ENCODE data around the gene HPS4. TPM values are rescaled to one million over a fixed set of nuclear protein-coding genes. Genes with fewer than 3 reads are reported as not detected.
A peak's percentile ranks its signal among the peaks of the same experiment; 100 is the strongest.

The HPS4 gene
- total RNA-seq, 1 experiment from 2014 or later = 32.7 TPM

GRCh38 chr22:26502688-26503561, 19.3 kb upstream of the HPS4 start:
- in situ Hi-C loops (cut with HindIII; ENCODE audit: low sequenced_read_pairs) = no loop called here
- no peak for DNase-seq (ENCODE audit: low spot score)

GRCh38 chr22:26501996-26502395, 18.4 kb upstream of the HPS4 start:
- DNase-seq (ENCODE audit: low spot score) = no peak
- in situ Hi-C loops (cut with HindIII; ENCODE audit: low sequenced_read_pairs) = no loop called here

DNA sequence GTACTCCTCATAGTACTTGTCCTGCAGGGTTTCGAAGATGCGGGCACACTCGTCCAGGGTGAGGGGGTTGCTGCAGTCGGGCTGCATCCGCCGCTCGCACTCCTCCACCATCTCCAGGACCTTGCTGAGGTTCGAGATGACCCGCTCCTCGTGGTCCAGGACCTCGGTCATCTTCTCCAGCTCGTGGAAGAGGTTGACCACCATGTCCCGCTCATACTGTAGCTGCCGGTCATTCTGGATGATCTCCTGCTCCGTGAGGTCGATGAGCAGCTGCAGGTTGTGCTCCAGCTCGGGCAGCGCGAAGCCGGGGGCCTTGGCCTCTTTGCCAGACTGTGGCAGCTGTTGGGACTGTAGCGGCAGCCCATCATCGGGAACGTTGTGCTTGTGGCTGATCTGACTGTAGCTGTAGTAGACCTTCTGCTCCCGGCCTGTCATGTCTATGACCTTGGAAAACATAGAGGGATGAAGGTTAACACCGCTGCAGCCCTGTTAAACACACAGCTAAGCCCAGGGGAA, 15.7 kb upstream of the HPS4 start:
- in situ Hi-C loops (cut with HindIII; ENCODE audit: low sequenced_read_pairs) = no loop called here
- no peak for DNase-seq (ENCODE audit: low spot score)

DNA sequence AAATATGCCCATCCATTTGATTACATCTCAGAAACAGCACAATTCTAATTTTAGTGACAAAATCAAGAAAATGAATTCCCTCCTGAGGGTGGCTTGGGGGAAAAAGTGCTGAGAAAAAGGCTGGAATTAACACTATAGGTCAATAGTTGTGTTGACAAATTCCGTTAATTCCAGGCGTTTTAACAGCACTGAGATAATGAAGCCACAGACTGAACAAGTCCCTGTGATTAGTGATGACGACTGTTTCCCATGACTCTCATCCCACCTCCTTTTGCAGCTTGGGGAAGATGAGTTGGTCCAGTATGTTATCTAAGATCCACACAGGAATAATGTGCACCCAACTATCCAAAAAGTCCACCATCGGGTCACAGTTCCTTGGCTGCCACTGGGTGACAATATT, 12.9 kb upstream of the HPS4 start:
- DNase-seq (ENCODE audit: low spot score) = no peak
- in situ Hi-C loops (cut with HindIII; ENCODE audit: low sequenced_read_pairs) = no loop called here

- no peak for DNase-seq (ENCODE audit: low spot score)
- in situ Hi-C loops (cut with HindIII; ENCODE audit: low sequenced_read_pairs) = no loop called here
These were observed 10.9 kb upstream of the HPS4 start for GRCh38 chr22:26494506-26494905.

GRCh38 chr22:26492220-26492619, 8.6 kb upstream of the HPS4 start:
- in situ Hi-C loops (cut with HindIII; ENCODE audit: low sequenced_read_pairs) = no loop called here

DNA sequence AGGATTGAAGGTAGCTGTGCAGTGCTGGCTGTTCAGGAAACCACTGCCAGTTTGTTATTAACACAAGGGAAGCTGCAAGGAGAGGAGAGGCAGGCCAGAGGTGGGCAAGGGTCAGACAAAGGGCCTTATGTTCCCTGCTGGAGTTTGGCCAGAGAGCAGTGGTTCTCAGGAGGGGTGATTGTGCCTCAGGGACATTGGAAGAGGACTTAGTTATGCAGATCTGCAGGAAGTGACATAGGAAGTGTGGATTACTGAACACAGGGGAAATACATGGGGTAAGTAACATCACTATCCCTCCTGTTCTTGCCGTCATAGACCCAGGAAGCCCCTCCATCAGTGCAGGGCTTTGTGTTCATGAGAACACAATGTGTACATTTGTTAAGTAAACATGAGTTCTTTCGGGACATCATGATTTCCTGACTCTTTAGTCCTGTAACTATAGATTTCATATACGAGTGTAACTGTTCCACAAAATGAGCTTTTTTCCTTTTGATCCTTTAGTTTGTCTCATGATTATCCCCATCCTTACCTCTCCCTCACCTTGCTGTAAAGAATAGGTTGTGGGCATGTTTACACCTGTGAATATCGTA, 6.0 kb upstream of the HPS4 start:
- in situ Hi-C loops (cut with HindIII; ENCODE audit: low sequenced_read_pairs) = no loop called here
- no peak for DNase-seq (ENCODE audit: low spot score)

More at GRCh38 chr22:26492220-26492619, 8.6 kb upstream of the HPS4 start:
- no peak for DNase-seq (ENCODE audit: low spot score)

- DNase-seq (ENCODE audit: low spot score) = no peak
- in situ Hi-C loops (cut with HindIII; ENCODE audit: low sequenced_read_pairs) = no loop called here
These were observed 4.4 kb upstream of the HPS4 start for GRCh38 chr22:26487996-26488395.

- DNase-seq (ENCODE audit: low spot score) = no peak
- in situ Hi-C loops (cut with HindIII; ENCODE audit: low sequenced_read_pairs) = no loop called here
These were observed 2.8 kb upstream of the HPS4 start for GRCh38 chr22:26486394-26486793.

GRCh38 chr22:26485806-26486390, 2.3 kb upstream of the HPS4 start:
- DNase-seq (ENCODE audit: low spot score) = no peak
- in situ Hi-C loops (cut with HindIII; ENCODE audit: low sequenced_read_pairs) = no loop called here

GRCh38 chr22:26485013-26485412, 1.4 kb upstream of the HPS4 start:
- DNase-seq (ENCODE audit: low spot score) = no peak
- in situ Hi-C loops (cut with HindIII; ENCODE audit: low sequenced_read_pairs) = no loop called here

- no peak for DNase-seq (ENCODE audit: low spot score)
These were observed 750 bp upstream of the HPS4 start for GRCh38 chr22:26484360-26484706.

GRCh38 chr22:26483043-26483438, 542 bp downstream of the HPS4 start:
- in situ Hi-C loops (cut with HindIII; ENCODE audit: low sequenced_read_pairs) = no loop called here
- peak; percentile 23 for DNase-seq (ENCODE audit: low spot score)

More at GRCh38 chr22:26484360-26484706, 750 bp upstream of the HPS4 start:
- in situ Hi-C loops (cut with HindIII; ENCODE audit: low sequenced_read_pairs) = no loop called here

- DNase-seq (ENCODE audit: low spot score) = no peak
- in situ Hi-C loops (cut with HindIII; ENCODE audit: low sequenced_read_pairs) = no loop called here
These were observed 1.4 kb downstream of the HPS4 start for GRCh38 chr22:26482161-26482560.

DNA sequence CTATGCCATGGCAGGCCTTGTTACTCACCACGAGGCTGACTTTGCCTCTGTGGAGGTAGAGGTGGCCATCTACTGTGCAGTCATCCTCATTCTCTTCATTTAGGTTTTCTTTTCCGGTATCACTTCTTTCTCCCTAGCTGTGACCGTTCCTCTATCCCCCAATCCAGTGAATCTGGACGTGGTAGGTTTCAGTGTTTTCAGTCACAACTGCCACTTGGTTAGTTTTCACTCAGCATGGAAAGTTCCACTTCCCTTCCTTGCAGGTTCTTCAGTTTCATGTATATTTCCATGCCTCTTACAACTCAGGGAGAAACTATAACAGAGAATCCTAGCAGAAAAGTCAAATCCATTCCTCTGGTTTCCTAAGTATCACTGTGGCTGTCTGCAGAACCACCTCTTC, 1.9 kb downstream of the HPS4 start:
- in situ Hi-C loops (cut with HindIII; ENCODE audit: low sequenced_read_pairs) = no loop called here
- no peak for DNase-seq (ENCODE audit: low spot score)

- DNase-seq (ENCODE audit: low spot score) = no peak
- in situ Hi-C loops (cut with HindIII; ENCODE audit: low sequenced_read_pairs) = no loop called here
These were observed 2.4 kb downstream of the HPS4 start for GRCh38 chr22:26481112-26481693.

DNA sequence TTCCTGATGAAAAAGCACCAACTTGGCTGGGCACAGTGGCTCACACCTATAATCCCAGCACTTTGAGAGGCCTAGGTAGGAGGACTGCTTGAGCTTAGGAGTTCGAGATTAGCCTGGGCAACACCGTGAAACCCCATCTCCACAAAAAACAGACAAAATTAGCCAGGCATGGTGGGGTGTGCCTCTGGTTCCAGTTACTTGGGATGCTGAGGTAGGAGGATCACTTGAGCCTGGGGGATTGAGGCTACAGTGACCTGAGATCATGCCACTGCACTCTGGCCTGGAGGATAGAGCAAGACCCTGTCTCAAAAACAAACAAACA, 3.0 kb downstream of the HPS4 start:
- in situ Hi-C loops (cut with HindIII; ENCODE audit: low sequenced_read_pairs) = no loop called here
- no peak for DNase-seq (ENCODE audit: low spot score)

- in situ Hi-C loops (cut with HindIII; ENCODE audit: low sequenced_read_pairs) = no loop called here
- no peak for DNase-seq (ENCODE audit: low spot score)
These were observed 3.6 kb downstream of the HPS4 start for GRCh38 chr22:26479792-26480610.

DNA sequence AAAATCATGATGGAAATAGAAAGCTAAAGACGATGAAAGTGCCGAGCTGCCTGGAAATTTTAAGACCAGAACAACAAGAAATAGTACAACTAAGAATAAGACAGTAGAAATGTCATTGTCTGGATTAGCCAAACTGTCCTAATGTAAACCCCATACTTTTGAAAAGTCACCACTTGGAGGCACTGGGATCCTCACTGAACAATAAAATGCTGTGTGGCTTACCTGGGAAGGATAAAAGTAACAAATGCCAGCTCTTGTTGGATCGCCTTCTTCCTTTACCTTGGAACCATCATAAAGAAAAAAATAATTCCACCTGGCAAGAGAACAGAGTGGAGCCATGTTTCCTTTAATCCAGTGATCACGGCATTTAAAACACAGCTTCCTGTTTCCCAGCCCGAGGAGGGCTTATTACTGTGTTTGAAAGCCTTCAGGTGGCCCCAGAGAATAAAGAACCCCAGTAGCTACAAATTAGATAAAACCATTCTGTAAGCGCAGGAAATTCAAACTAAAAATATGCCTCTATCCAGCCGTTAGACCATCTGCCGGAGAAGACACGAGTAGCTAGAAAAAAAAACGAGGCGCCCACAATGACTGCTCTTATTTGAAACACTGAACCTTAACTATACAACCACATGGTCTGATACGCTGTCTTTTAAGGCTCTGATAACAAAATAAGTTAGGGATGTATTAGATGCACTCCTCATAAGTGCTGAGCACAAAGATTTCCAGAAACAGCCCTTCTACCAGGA, 4.4 kb downstream of the HPS4 start:
- peak; percentile 87 for DNase-seq (ENCODE audit: low spot score)
- in situ Hi-C loops (cut with HindIII; ENCODE audit: low sequenced_read_pairs) = no loop called here
